Endothelial cell of umbilical vein (primary cell): Measurements from ENCODE around the gene RUNX2. TPM values are rescaled to one million over a fixed set of nuclear protein-coding genes. Genes with fewer than 3 reads are reported as not detected.

ENCODE experiments used
- BruUV-seq: library from RNA; stranded (reverse); fragments of 400-500 nt; replicated peaks from 2 replicates; lab custom pipeline; 2021; lab: Mats Ljungman, UMichigan
- CTCF ChIA-PET: fragments of 300-600, 350-600 bp; sonication (Branson Sonifier 250); formaldehyde crosslinking; loops from one replicate; lab custom pipeline; 2021; ENCODE audit warnings: antibody characterized with exemption, inconsistent platforms; lab: Charles Lee
- POLR2A ChIA-PET: fragments of 300-600, 350-600 bp; sonication (Branson Sonifier 250); formaldehyde crosslinking; loops from one replicate; lab custom pipeline; 2021; ENCODE audit warnings: antibody characterized with exemption, inconsistent platforms; lab: Charles Lee
- DNase-seq: peaks from one replicate; pipeline ENCODE4 v3.0.0-alpha.2; 2011; ENCODE audit warnings: low read depth, low spot score
- FAIRE-seq: peaks from 2 replicates; lab custom pipeline; 2011; peaks lifted over from hg19 to GRCh38; lab: Jason Lieb, UNC
- H2AFZ ChIP-seq: 2 replicates; pipeline ENCODE4 v1.6.0; 2012; ENCODE audit warnings: low read depth, low read length, control low read depth, inconsistent platforms
- H3K27ac ChIP-seq: 2 replicates; pipeline ENCODE4 v1.5.1; 2011; ENCODE audit warnings: low read depth, mild to moderate bottlenecking, control low read depth, low read length, moderate library complexity; ENCODE audit not compliant: insufficient read depth
- H3K27me3 ChIP-seq, 2 experiments: 2 replicates each; pipeline versions ENCODE4 v1.6.0 to v1.6.1; 2011; ENCODE audit warnings: low read length in 2 of 2, mixed read lengths in 1 of 2; ENCODE audit not compliant: control insufficient read depth in 2 of 2, insufficient read depth in 2 of 2
- H3K36me3 ChIP-seq, 2 experiments: 2 replicates in 1 of 2; 3 replicates in 1 of 2; pipeline ENCODE4 v1.5.1; 2011; ENCODE audit warnings: low read length in 2 of 2, mild to moderate bottlenecking in 1 of 2, moderate library complexity in 1 of 2; ENCODE audit not compliant: control insufficient read depth in 2 of 2, insufficient read depth in 2 of 2; ENCODE audit errors: extremely low read depth in 1 of 2
- H3K4me1 ChIP-seq: 3 replicates; pipeline ENCODE4 v1.5.1; 2011; ENCODE audit warnings: mild to moderate bottlenecking, low read length; ENCODE audit not compliant: control insufficient read depth, insufficient read depth; ENCODE audit errors: extremely low read depth
- H3K4me2 ChIP-seq: 2 replicates; pipeline ENCODE4 v1.6.1; 2011; ENCODE audit warnings: low read length, control low read depth, mixed read lengths; ENCODE audit not compliant: insufficient read depth
- H3K4me3 ChIP-seq, 3 experiments: fragments of 200-600 bp in 1 of 3; sonication (generic), shearing (Covaris generic) in 1 of 3; replicated peaks in 1 of 3; 2 replicates each; pipeline ENCODE4 v1.5.1; 2011 to 2016; ENCODE audit warnings: control low read depth in 3 of 3, low read length in 3 of 3, mild to moderate bottlenecking in 2 of 3, inconsistent platforms in 1 of 3, low read depth in 1 of 3, moderate library complexity in 1 of 3; ENCODE audit not compliant: insufficient read depth in 1 of 3
- H3K79me2 ChIP-seq: 2 replicates; pipeline ENCODE4 v1.6.0; 2012; ENCODE audit warnings: low read length, inconsistent platforms; ENCODE audit not compliant: control insufficient read depth, insufficient read depth
- H3K9ac ChIP-seq: replicated peaks from 2 replicates; pipeline ENCODE3; 2011; ENCODE audit warnings: low read length, control low read depth; ENCODE audit not compliant: insufficient read depth; ENCODE audit errors: extremely low read depth
- H3K9me1 ChIP-seq: replicated peaks from 3 replicates; pipeline ENCODE4 v1.6.0; 2011; ENCODE audit warnings: mild to moderate bottlenecking, low read length; ENCODE audit not compliant: control insufficient read depth, insufficient read depth; ENCODE audit errors: extremely low read depth
- H3K9me3 ChIP-seq: replicated peaks from 2 replicates; pipeline ENCODE4 v1.5.1; 2012; ENCODE audit warnings: low read length, inconsistent platforms; ENCODE audit not compliant: control insufficient read depth, insufficient read depth
- H4K20me1 ChIP-seq: replicated peaks from 2 replicates; pipeline ENCODE3; 2011; ENCODE audit warnings: mild to moderate bottlenecking, low read length; ENCODE audit not compliant: control insufficient read depth, insufficient read depth; ENCODE audit errors: extremely low read depth
- EZH2 ChIP-seq: IDR thresholded peaks from 2 replicates; pipeline ENCODE4 v1.6.1; 2012; ENCODE audit warnings: borderline replicate concordance, low read depth, mild to moderate bottlenecking, moderate library complexity, low read length, inconsistent platforms; ENCODE audit not compliant: severe bottlenecking
- FOS ChIP-seq: IDR thresholded peaks from 2 replicates; pipeline ENCODE4 v1.6.1; 2011; ENCODE audit warnings: mild to moderate bottlenecking, low read length, moderate library complexity, borderline replicate concordance; ENCODE audit not compliant: insufficient read depth
- GATA2 ChIP-seq: IDR thresholded peaks from 2 replicates; pipeline ENCODE4 v1.7.0; 2011; ENCODE audit warnings: low read depth, mild to moderate bottlenecking, moderate library complexity, mixed read lengths, low read length; ENCODE audit not compliant: insufficient read length, insufficient read depth
- JUN ChIP-seq: IDR thresholded peaks from 2 replicates; pipeline ENCODE4 v1.6.1; 2011; ENCODE audit warnings: borderline replicate concordance, low read depth; ENCODE audit not compliant: insufficient read length, insufficient read depth
- MAX ChIP-seq: IDR thresholded peaks from 2 replicates; pipeline ENCODE4 v1.6.1; 2011; ENCODE audit not compliant: insufficient read depth, insufficient read length
- MYC ChIP-seq: IDR thresholded peaks from one replicate; pipeline ENCODE4 v1.6.1; 2011; ENCODE audit warnings: mild to moderate bottlenecking, low read depth, low read length
- POLR2A ChIP-seq: IDR thresholded peaks from 2 replicates; pipeline ENCODE4 v1.6.1; 2012; ENCODE audit warnings: low read depth, mild to moderate bottlenecking, control low read depth, low read length
- POLR2AphosphoS5 ChIP-seq: IDR thresholded peaks from 2 replicates; pipeline ENCODE4 v1.6.1; 2012; ENCODE audit warnings: low read depth, mild to moderate bottlenecking, control low read depth, low read length, moderate library complexity; ENCODE audit not compliant: insufficient read depth
- dilution Hi-C: fragments of 300-500 bp; cut with MboI; formaldehyde crosslinking; loops from one replicate; pipeline ENCODE4 v1.15.0; 2019; ENCODE audit warnings: low sequenced_read_pairs; ENCODE audit not compliant: extremely low pct_ligation_motif_present
- intact Hi-C: fragments of 100-400 bp; cut with micrococcal nuclease; formaldehyde crosslinking; loops from one replicate; pipeline ENCODE4 v1.10.0; 2022
- polyA plus RNA-seq, 4 experiments: library from polyadenylated mRNA; depleted of rRNA in 3 of 4; stranded (reverse) in 3 of 4; unstranded in 1 of 4; fragments of >200 nt; gene quantifications; 2 replicates each; pipeline versions ENCODE4 v1.2.1 to v1.2.3, GENCODE V29; 2011 to 2012; ENCODE audit warnings: missing spikeins in 1 of 4
- total RNA-seq: library from RNA; stranded (reverse); gene quantifications from 2 replicates; pipeline ENCODE4 v1.2.3, GENCODE V29; 2021
- TF ChIP-seq, protein P1 (sequence below), 2 donors: IDR thresholded peaks; 1 replicate in 1 of 2; 2 replicates in 1 of 2; pipeline ENCODE4 v1.5.1; 2011; ENCODE audit warnings: low read length in 2 of 2, mild to moderate bottlenecking in 2 of 2, moderate library complexity in 2 of 2, control low read depth in 1 of 2, inconsistent platforms in 1 of 2, low read depth in 1 of 2; ENCODE audit not compliant: insufficient read depth in 1 of 2; ENCODE audit errors: extremely low read depth in 1 of 2

RUNX2 gene
- total and polyA plus RNA-seq, 2 donors (not counting 3 experiments of a cell fraction or from before 2014, with no cell fraction given) = 0.06 TPM; not detected in 1

DNA sequence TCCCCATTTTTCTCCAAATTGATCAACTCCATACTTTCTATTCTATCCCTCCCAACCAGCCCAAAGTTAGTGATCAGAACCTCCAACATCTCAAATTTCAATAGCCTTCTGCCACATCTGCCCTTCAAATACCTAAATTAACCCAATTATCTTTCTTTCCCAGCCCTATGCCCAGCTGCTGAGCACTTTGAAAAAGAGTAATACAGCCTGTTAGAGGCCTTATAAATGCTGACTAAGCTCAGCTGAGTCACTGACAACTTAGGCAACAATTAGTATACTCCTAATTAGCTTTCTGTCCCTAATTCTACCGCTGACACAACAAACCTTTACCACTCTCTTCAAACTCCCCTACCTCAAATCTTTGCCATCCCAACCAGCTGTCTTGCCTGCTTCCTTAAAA lies 23.5 kb downstream of the RUNX2 start:
- no peaks in the 10 kb centered on the region for H3K36me3 ChIP-seq
- no peaks in the 10 kb centered on the region for H3K4me1 ChIP-seq
- H3K79me2 ChIP-seq = no peaks in the 10 kb centered on the region
- no peak for TF ChIP-seq GATA2
- TF ChIP-seq, protein P1, sequence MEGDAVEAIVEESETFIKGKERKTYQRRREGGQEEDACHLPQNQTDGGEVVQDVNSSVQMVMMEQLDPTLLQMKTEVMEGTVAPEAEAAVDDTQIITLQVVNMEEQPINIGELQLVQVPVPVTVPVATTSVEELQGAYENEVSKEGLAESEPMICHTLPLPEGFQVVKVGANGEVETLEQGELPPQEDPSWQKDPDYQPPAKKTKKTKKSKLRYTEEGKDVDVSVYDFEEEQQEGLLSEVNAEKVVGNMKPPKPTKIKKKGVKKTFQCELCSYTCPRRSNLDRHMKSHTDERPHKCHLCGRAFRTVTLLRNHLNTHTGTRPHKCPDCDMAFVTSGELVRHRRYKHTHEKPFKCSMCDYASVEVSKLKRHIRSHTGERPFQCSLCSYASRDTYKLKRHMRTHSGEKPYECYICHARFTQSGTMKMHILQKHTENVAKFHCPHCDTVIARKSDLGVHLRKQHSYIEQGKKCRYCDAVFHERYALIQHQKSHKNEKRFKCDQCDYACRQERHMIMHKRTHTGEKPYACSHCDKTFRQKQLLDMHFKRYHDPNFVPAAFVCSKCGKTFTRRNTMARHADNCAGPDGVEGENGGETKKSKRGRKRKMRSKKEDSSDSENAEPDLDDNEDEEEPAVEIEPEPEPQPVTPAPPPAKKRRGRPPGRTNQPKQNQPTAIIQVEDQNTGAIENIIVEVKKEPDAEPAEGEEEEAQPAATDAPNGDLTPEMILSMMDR (IDR thresholded peaks at IDR 0.05; ENCODE audit: extremely low read depth in 1 of 2, insufficient read depth in 1 of 2, low read depth in 1 of 2, low read length in 2 of 2) = no peak
- no peak for TF ChIP-seq EZH2
- no peak for TF ChIP-seq FOS
- TF ChIP-seq MYC = no peak
- no peak for TF ChIP-seq JUN
- no peak for TF ChIP-seq POLR2AphosphoS5
- no peak for TF ChIP-seq MAX
- no peak for TF ChIP-seq POLR2A
- H3K27ac ChIP-seq = no peak overlapping the region
- no peaks in the 10 kb centered on the region for H3K9me1 ChIP-seq
- POLR2A ChIA-PET = no interaction called here
- H3K4me3 ChIP-seq = no peak overlapping the region
- no peak overlapping the region for H3K9ac ChIP-seq
- DNase-seq (no peak), FAIRE-seq (no peak)
- no peaks in the 10 kb centered on the region for H4K20me1 ChIP-seq
- no peaks in the 10 kb centered on the region for H3K27me3 ChIP-seq
- H2AFZ ChIP-seq = no peak overlapping the region
- intact Hi-C loops = no loop called here
- H3K9me3 ChIP-seq = no peaks in the 10 kb centered on the region
- H3K4me2 ChIP-seq = no peak overlapping the region
- dilution Hi-C loops = no loop called here
- no TSS peak for BruUV-seq
- CTCF ChIA-PET = interaction anchor here (1.1 kb wide), 1 partner anchor 13 kb away, joined by 3 read pairs; no protein-coding TSS in a partner anchor
